IMR-90 (cell line): ENCODE data around the gene TMC1. TPM values are rescaled to one million over a fixed set of nuclear protein-coding genes. Genes with fewer than 3 reads are reported as not detected.
A peak's percentile ranks its signal among the peaks of the same experiment; 100 is the strongest.

ENCODE experiments used
- ATAC-seq: fragments of 200-7000 bp; cut with Tn5 transposase; 2 replicates; pipeline ENCODE4 v1.9.1; 2020; ENCODE audit warnings: low read depth, mild to moderate bottlenecking, moderate library complexity
- BruUV-seq: library from RNA; stranded (reverse); fragments of 400-500 nt; replicated peaks from 2 replicates; lab custom pipeline; 2021; lab: Mats Ljungman, UMichigan
- CTCF ChIA-PET: fragments of 300-600 bp; formaldehyde crosslinking; extraction: SDS; loops from one replicate; lab custom pipeline; 2021; ENCODE audit warnings: antibody characterized with exemption; lab: Yijun Ruan, JAX
- POLR2A ChIA-PET: fragments of 300-600 bp; sonication (Branson Sonifier 250); formaldehyde crosslinking; loops from one replicate; lab custom pipeline; 2022; ENCODE audit warnings: antibody characterized with exemption; ENCODE audit not compliant: unreplicated experiment; lab: Charles Lee
- DNase-seq: peaks from one replicate; pipeline ENCODE4 v3.0.0; 2013
- H2AFZ ChIP-seq: replicated peaks from 2 replicates; pipeline ENCODE3; 2013; ENCODE audit warnings: low read length, mild to moderate bottlenecking; ENCODE audit not compliant: poor library complexity
- H2AK5ac ChIP-seq: 2 replicates; pipeline ENCODE4 v1.6.1; 2013; ENCODE audit warnings: low read depth, low read length, inconsistent platforms
- H2AK9ac ChIP-seq: replicated peaks from 2 replicates; pipeline ENCODE3; 2013; ENCODE audit warnings: mild to moderate bottlenecking, low read depth, low read length, moderate library complexity; ENCODE audit not compliant: poor library complexity
- H2BK120ac ChIP-seq: 2 replicates; pipeline ENCODE4 v1.6.1; 2013; ENCODE audit warnings: low read depth, low read length, inconsistent platforms
- H2BK15ac ChIP-seq: 3 replicates; pipeline ENCODE4 v1.6.1; 2013; ENCODE audit warnings: low read depth, low read length, inconsistent platforms
- H2BK20ac ChIP-seq: 2 replicates; pipeline ENCODE4 v1.6.1; 2013; ENCODE audit warnings: low read depth, mild to moderate bottlenecking, inconsistent platforms, low read length, moderate library complexity
- H2BK5ac ChIP-seq: 2 replicates; pipeline ENCODE4 v1.6.1; 2013; ENCODE audit warnings: mild to moderate bottlenecking, low read depth, low read length, inconsistent platforms; ENCODE audit not compliant: poor library complexity, severe bottlenecking
- H3K14ac ChIP-seq: replicated peaks from 2 replicates; pipeline ENCODE4 v1.6.1; 2013; ENCODE audit warnings: low read depth, low read length, inconsistent platforms
- H3K18ac ChIP-seq: 2 replicates; pipeline ENCODE4 v1.6.1; 2013; ENCODE audit warnings: low read depth, low read length, control low read depth
- H3K23ac ChIP-seq: 2 replicates; pipeline ENCODE4 v1.6.1; 2013; ENCODE audit warnings: low read depth, low read length, inconsistent platforms
- H3K27ac ChIP-seq: 2 replicates; pipeline ENCODE4 v1.5.1; 2013; ENCODE audit warnings: mild to moderate bottlenecking, control low read depth, low read length; ENCODE audit not compliant: insufficient read depth
- H3K27me3 ChIP-seq: 2 replicates; pipeline ENCODE4 v1.6.1; 2013; ENCODE audit warnings: low read length; ENCODE audit not compliant: control insufficient read depth, insufficient read depth
- H3K36me3 ChIP-seq: 2 replicates; pipeline ENCODE4 v1.6.1; 2013; ENCODE audit warnings: low read length, mixed read lengths; ENCODE audit not compliant: control insufficient read depth, insufficient read depth
- H3K4ac ChIP-seq: 2 replicates; pipeline ENCODE4 v1.6.1; 2013; ENCODE audit warnings: low read depth, low read length, inconsistent platforms
- H3K4me1 ChIP-seq: 2 replicates; pipeline ENCODE4 v1.6.1; 2013; ENCODE audit warnings: low read length, mixed read lengths; ENCODE audit not compliant: control insufficient read depth, insufficient read depth
- H3K4me2 ChIP-seq: 2 replicates; pipeline ENCODE4 v1.6.1; 2013; ENCODE audit warnings: low read depth, mild to moderate bottlenecking, control low read depth, low read length, moderate library complexity
- H3K4me3 ChIP-seq: 2 replicates; pipeline ENCODE4 v1.5.1; 2013; ENCODE audit warnings: low read depth, mild to moderate bottlenecking, control low read depth, low read length, moderate library complexity; ENCODE audit not compliant: insufficient read depth
- H3K56ac ChIP-seq: 2 replicates; pipeline ENCODE4 v1.6.1; 2013; ENCODE audit warnings: low read length, inconsistent platforms; ENCODE audit not compliant: insufficient read depth; ENCODE audit errors: extremely low read depth
- H3K79me1 ChIP-seq, 2 experiments: 2 replicates each; pipeline ENCODE4 v1.6.1; 2013; ENCODE audit warnings: low read length in 2 of 2, inconsistent platforms in 1 of 2, low read depth in 1 of 2
- H3K9ac ChIP-seq: 2 replicates; pipeline ENCODE4 v1.6.1; 2013; ENCODE audit warnings: low read depth, low read length, control low read depth
- H3K9me1 ChIP-seq: 2 replicates; pipeline ENCODE4 v1.6.1; 2013; ENCODE audit warnings: low read length, inconsistent platforms; ENCODE audit not compliant: insufficient read depth
- H3K9me3 ChIP-seq: 2 replicates; pipeline ENCODE4 v1.6.1; 2013; ENCODE audit warnings: low read length; ENCODE audit not compliant: control insufficient read depth, insufficient read depth
- H4K20me1 ChIP-seq: 2 replicates; pipeline ENCODE4 v1.6.1; 2013; ENCODE audit warnings: low read length, inconsistent platforms; ENCODE audit not compliant: insufficient read depth
- H4K5ac ChIP-seq: 2 replicates; pipeline ENCODE4 v1.6.1; 2013; ENCODE audit warnings: mild to moderate bottlenecking, low read depth, low read length, control low read depth
- H4K8ac ChIP-seq, 2 experiments: 2 replicates each; pipeline ENCODE4 v1.6.1; 2013; ENCODE audit warnings: low read depth in 2 of 2, low read length in 2 of 2, control low read depth in 1 of 2, inconsistent platforms in 1 of 2
- H4K91ac ChIP-seq: 2 replicates; pipeline ENCODE4 v1.6.1; 2013; ENCODE audit warnings: low read depth, low read length, inconsistent platforms; ENCODE audit not compliant: insufficient read depth
- BHLHE40 ChIP-seq: fragments of 150-350 bp; IDR thresholded peaks from 2 replicates; pipeline ENCODE4 v1.6.1; 2016; ENCODE audit warnings: mild to moderate bottlenecking, low read depth, low read length
- CHD1 ChIP-seq: IDR thresholded peaks from 2 replicates; pipeline ENCODE4 v1.6.1; 2012; ENCODE audit warnings: low read depth, low read length, improper control_type of control experiment
- MAFK ChIP-seq: IDR thresholded peaks from 2 replicates; pipeline ENCODE4 v1.6.1; 2012; ENCODE audit warnings: low read depth, low read length, improper control_type of control experiment
- MXI1 ChIP-seq: IDR thresholded peaks from 2 replicates; pipeline ENCODE4 v1.6.1; 2012; ENCODE audit warnings: low read depth, mild to moderate bottlenecking, low read length, moderate library complexity, borderline replicate concordance
- NFE2L2 ChIP-seq: fragments of 150-350 bp; IDR thresholded peaks from 2 replicates; pipeline ENCODE4 v1.6.1; 2016; ENCODE audit warnings: low read depth, mild to moderate bottlenecking, low read length
- RCOR1 ChIP-seq: IDR thresholded peaks from 2 replicates; pipeline ENCODE4 v1.6.1; 2012; ENCODE audit warnings: mild to moderate bottlenecking, low read length, improper control_type of control experiment; ENCODE audit not compliant: insufficient replicate concordance
- RFX5 ChIP-seq: IDR thresholded peaks from 2 replicates; pipeline ENCODE4 v1.8.0; 2012; ENCODE audit warnings: low read depth, mild to moderate bottlenecking, low read length, moderate library complexity
- dilution Hi-C: fragments of 300-500 bp; cut with HindIII; formaldehyde crosslinking; loops from one replicate; pipeline ENCODE4 v1.14.3; 2018; ENCODE audit warnings: low sequenced_read_pairs; ENCODE audit not compliant: unreplicated experiment
- in situ Hi-C: fragments of 300-500 bp; cut with MboI; formaldehyde crosslinking; loops from 3 replicates; pipeline ENCODE4 v1.14.3; 2019; ENCODE audit warnings: low sequenced_read_pairs, inconsistent platforms, mixed read lengths
- intact Hi-C: fragments of 100-400 bp; cut with micrococcal nuclease; formaldehyde crosslinking; loops from 2 replicates; pipeline ENCODE4 v1.10.0; 2022
- polyA plus RNA-seq, 3 experiments: library from polyadenylated mRNA; depleted of rRNA; stranded (reverse); fragments of >200 nt; gene quantifications; 2 replicates each; pipeline ENCODE4 v1.2.3, GENCODE V29; 2012; ENCODE audit warnings: low replicate concordance in 1 of 3
- total RNA-seq: library from RNA; depleted of rRNA; stranded (reverse); fragments of >200 nt; gene quantifications from 2 replicates; pipeline ENCODE4 v1.2.3, GENCODE V29; 2012
- TF ChIP-seq, protein P1 (sequence below): fragments of 150-350 bp; IDR thresholded peaks from 2 replicates; pipeline ENCODE4 v1.6.1; 2017; ENCODE audit warnings: mild to moderate bottlenecking, antibody characterized with exemption, low read length, low read depth

Gene TMC1
- total and polyA plus RNA-seq, 2 of the 4 experiments (the other 2 are of a cell fraction) = not detected

DNA sequence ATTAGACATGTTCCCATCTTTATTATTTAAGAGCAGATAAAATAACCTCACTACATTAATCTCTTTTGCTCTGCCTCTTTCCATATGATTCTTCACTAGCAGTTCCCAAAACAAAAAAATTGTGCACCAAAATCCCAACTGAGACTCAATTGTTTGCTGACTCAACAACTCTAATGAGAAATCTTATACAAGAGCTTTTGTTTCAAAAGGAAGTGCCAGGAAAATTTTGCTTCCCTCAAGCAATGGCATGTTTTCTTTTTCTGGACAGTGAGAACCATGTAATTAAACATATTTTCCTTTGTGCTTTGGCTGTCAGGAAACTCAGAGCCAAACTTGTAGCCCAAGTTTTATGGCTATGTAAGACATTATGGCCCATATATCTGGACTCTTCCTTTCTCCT, 62.0 kb downstream of the TMC1 start:
- Histone ChIP-seq H3K18ac (peak overlapping the region; percentile 88; the same call in 1 of the 2 replicates), H3K9ac (no peak overlapping the region), H2BK15ac (0 out of 3 replicates have a peak overlapping the region, but pooled peaks have one; percentile 23), H3K56ac (no peak overlapping the region), H3K23ac (no peak overlapping the region), H3K9me3 (no peaks in the 10 kb centered on the region), H2AK9ac (no peak overlapping the region), H3K4ac (peak overlapping the region; percentile 44; the same call in 1 of the 2 replicates), H2BK20ac (peak overlapping the region; percentile 19), H2BK5ac (no peak overlapping the region), H3K4me1 (peaks cover 29% of the 10 kb centered on the region), H3K14ac (no peak overlapping the region; the same call in 1 of the 2 replicates), H3K9me1 (peaks cover 10% of the 10 kb centered on the region), H2AFZ (no peak overlapping the region), H3K27ac (no peak overlapping the region), H2AK5ac (no peak overlapping the region), H4K20me1 (no peaks in the 10 kb centered on the region), H3K36me3 (no peaks in the 10 kb centered on the region), H3K27me3 (no peaks in the 10 kb centered on the region), H4K8ac (no peak overlapping the region), H3K4me3 (no peak overlapping the region), H3K4me2 (no peak overlapping the region), H3K79me1 (peaks cover 0 to 26% of the 10 kb centered on the region in 2 experiments; a peak in 2 of 4 replicates), H4K91ac (no peak overlapping the region), H2BK120ac (peak overlapping the region; percentile 35; the same call in 1 of the 2 replicates), H4K5ac (peak overlapping the region; percentile 83; the same call in 1 of the 2 replicates)
- dilution Hi-C loops (no loop called here), in situ Hi-C loops (no loop called here), intact Hi-C loops (no loop called here)
- ChIA-PET CTCF (no interaction called here), POLR2A (interaction anchor here (0.6 to 1.0 kb wide), 3 partner anchors 29 to 227 kb away, joined by 3 to 6 read pairs (median 4); no protein-coding TSS in a partner anchor)
- BruUV-seq = no TSS peak
- ATAC-seq (no peak), DNase-seq (no peak)
- TF ChIP-seq NFE2L2 = no peak
- no peak for TF ChIP-seq MXI1
- TF ChIP-seq RFX5 = no peak
- TF ChIP-seq RCOR1 = no peak
- TF ChIP-seq BHLHE40 = no peak
- peak; percentile 79 for TF ChIP-seq MAFK
- TF ChIP-seq CHD1 = no peak
- TF ChIP-seq, protein P1, sequence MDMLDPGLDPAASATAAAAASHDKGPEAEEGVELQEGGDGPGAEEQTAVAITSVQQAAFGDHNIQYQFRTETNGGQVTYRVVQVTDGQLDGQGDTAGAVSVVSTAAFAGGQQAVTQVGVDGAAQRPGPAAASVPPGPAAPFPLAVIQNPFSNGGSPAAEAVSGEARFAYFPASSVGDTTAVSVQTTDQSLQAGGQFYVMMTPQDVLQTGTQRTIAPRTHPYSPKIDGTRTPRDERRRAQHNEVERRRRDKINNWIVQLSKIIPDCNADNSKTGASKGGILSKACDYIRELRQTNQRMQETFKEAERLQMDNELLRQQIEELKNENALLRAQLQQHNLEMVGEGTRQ = no peak
